H9 (cell line): Measurements from ENCODE around the gene COG3. TPM values are rescaled to one million over a fixed set of nuclear protein-coding genes. Genes with fewer than 3 reads are reported as not detected.

ENCODE experiments used
- DNase-seq: peaks from one replicate; pipeline ENCODE4 v3.0.0-alpha.2; 2017
- H2AFZ ChIP-seq: one replicate; pipeline ENCODE4 v1.6.1; 2013; ENCODE audit warnings: mild to moderate bottlenecking, low read length, control low read depth, moderate library complexity
- H2AK5ac ChIP-seq: 2 replicates; pipeline ENCODE4 v1.6.1; 2013; ENCODE audit warnings: low read length, control low read depth, mixed read lengths; ENCODE audit not compliant: insufficient read length
- H2BK120ac ChIP-seq: one replicate; pipeline ENCODE4 v1.6.1; 2013; ENCODE audit warnings: low read depth, mild to moderate bottlenecking, low read length, control low read depth, inconsistent platforms; ENCODE audit not compliant: poor library complexity, severe bottlenecking
- H2BK12ac ChIP-seq: 2 replicates; pipeline ENCODE4 v1.6.1; 2013; ENCODE audit warnings: low read length, control low read depth, mixed read lengths, low read depth; ENCODE audit not compliant: insufficient read length
- H2BK15ac ChIP-seq: 2 replicates; pipeline ENCODE4 v1.6.1; 2013; ENCODE audit warnings: low read depth, low read length, control low read depth
- H2BK20ac ChIP-seq: one replicate; pipeline ENCODE4 v1.6.1; 2013; ENCODE audit warnings: low read depth, mild to moderate bottlenecking, low read length, control low read depth, inconsistent platforms; ENCODE audit not compliant: poor library complexity, severe bottlenecking
- H2BK5ac ChIP-seq: 2 replicates; pipeline ENCODE4 v1.6.1; 2013; ENCODE audit warnings: low read length, control low read depth, mixed read lengths; ENCODE audit not compliant: insufficient read length
- H3K14ac ChIP-seq: 2 replicates; pipeline ENCODE4 v1.6.1; 2013; ENCODE audit warnings: low read length, control low read depth; ENCODE audit not compliant: insufficient read depth
- H3K18ac ChIP-seq: 2 replicates; pipeline ENCODE4 v1.6.1; 2013; ENCODE audit warnings: low read depth, mild to moderate bottlenecking, mixed read lengths, low read length, control low read depth; ENCODE audit not compliant: insufficient read length
- H3K23ac ChIP-seq: 2 replicates; pipeline ENCODE4 v1.6.1; 2013; ENCODE audit warnings: low read length, control low read depth, mixed read lengths, low read depth; ENCODE audit not compliant: insufficient read length
- H3K23me2 ChIP-seq: 2 replicates; pipeline ENCODE4 v1.6.1; 2013; ENCODE audit warnings: low read depth, mild to moderate bottlenecking, mixed read lengths, low read length, control low read depth; ENCODE audit not compliant: insufficient read length, poor library complexity, severe bottlenecking
- H3K27ac ChIP-seq: 2 replicates; pipeline ENCODE4 v1.5.1; 2013; ENCODE audit warnings: low read length, control low read depth, mixed read lengths, low read depth; ENCODE audit not compliant: insufficient read length
- H3K27me3 ChIP-seq: 2 replicates; pipeline ENCODE4 v1.6.1; 2013; ENCODE audit warnings: low read length, control low read depth, inconsistent platforms; ENCODE audit not compliant: insufficient read depth
- H3K4ac ChIP-seq: 2 replicates; pipeline ENCODE4 v1.6.1; 2013; ENCODE audit warnings: low read depth, mild to moderate bottlenecking, control low read depth, inconsistent platforms, low read length, moderate library complexity
- H3K4me1 ChIP-seq: 2 replicates; pipeline ENCODE4 v1.6.1; 2013; ENCODE audit warnings: low read length, control low read depth, inconsistent platforms; ENCODE audit not compliant: insufficient read depth
- H3K4me2 ChIP-seq: 2 replicates; pipeline ENCODE4 v1.6.1; 2013; ENCODE audit warnings: low read length, control low read depth, mixed read lengths; ENCODE audit not compliant: insufficient read length, insufficient read depth
- H3K56ac ChIP-seq: 2 replicates; pipeline ENCODE4 v1.6.1; 2013; ENCODE audit warnings: low read depth, mild to moderate bottlenecking, mixed read lengths, low read length, control low read depth; ENCODE audit not compliant: insufficient read length
- H3K79me1 ChIP-seq: 2 replicates; pipeline ENCODE4 v1.6.1; 2013; ENCODE audit warnings: low read depth, mild to moderate bottlenecking, moderate library complexity, low read length, control low read depth, inconsistent platforms; ENCODE audit not compliant: insufficient read depth, poor library complexity, severe bottlenecking
- H3K79me2 ChIP-seq: 2 replicates; pipeline ENCODE4 v1.6.1; 2013; ENCODE audit warnings: low read length, control low read depth, inconsistent platforms; ENCODE audit not compliant: insufficient read depth
- H3K9ac ChIP-seq: 2 replicates; pipeline ENCODE4 v1.6.1; 2013; ENCODE audit warnings: low read length, control low read depth, mixed read lengths; ENCODE audit not compliant: insufficient read length; ENCODE audit errors: extremely low read depth
- H3K9me3 ChIP-seq: one replicate; pipeline ENCODE4 v1.6.1; 2013; ENCODE audit warnings: low read depth, low read length, inconsistent platforms; ENCODE audit not compliant: control insufficient read depth
- H3T11ph ChIP-seq: one replicate; pipeline ENCODE4 v1.6.1; 2013; ENCODE audit warnings: mild to moderate bottlenecking, low read length, control low read depth, inconsistent platforms
- H4K20me1 ChIP-seq: one replicate; pipeline ENCODE4 v1.6.1; 2013; ENCODE audit not compliant: control insufficient read depth, insufficient read length, insufficient read depth
- H4K5ac ChIP-seq: 2 replicates; pipeline ENCODE4 v1.6.1; 2013; ENCODE audit warnings: low read depth, mild to moderate bottlenecking, mixed read lengths, low read length, control low read depth; ENCODE audit not compliant: insufficient read length
- H4K8ac ChIP-seq: replicated peaks from 2 replicates; pipeline ENCODE4 v1.6.1; 2013; ENCODE audit warnings: low read length, control low read depth, mixed read lengths, low read depth; ENCODE audit not compliant: insufficient read length
- H4K91ac ChIP-seq: 2 replicates; pipeline ENCODE4 v1.6.1; 2013; ENCODE audit warnings: low read depth, mild to moderate bottlenecking, moderate library complexity, mixed read lengths, low read length, control low read depth; ENCODE audit not compliant: insufficient read length
- H3K27ac Mint-ChIP-seq, 3 experiments: 2 replicates in 2 of 3; 3 replicates in 1 of 3; pipeline ENCODE4 v1.8.0; 2020 to 2021; ENCODE audit warnings: mixed read lengths in 3 of 3, mild to moderate bottlenecking in 1 of 3, moderate library complexity in 1 of 3
- H3K27me3 Mint-ChIP-seq: 2 replicates; pipeline ENCODE4 v1.8.0; 2021; ENCODE audit warnings: low read depth, mild to moderate bottlenecking, moderate library complexity, mixed read lengths
- H3K36me3 Mint-ChIP-seq, 3 experiments: 2 replicates in 2 of 3; 3 replicates in 1 of 3; pipeline ENCODE4 v1.8.0; 2020 to 2021; ENCODE audit warnings: low read depth in 3 of 3, mixed read lengths in 3 of 3; ENCODE audit not compliant: insufficient read depth in 1 of 3
- H3K4me1 Mint-ChIP-seq, 2 experiments: 2 replicates each; pipeline ENCODE4 v1.8.0; 2020; ENCODE audit warnings: mixed read lengths in 2 of 2
- H3K4me3 Mint-ChIP-seq, 2 experiments: 2 replicates in 1 of 2; 3 replicates in 1 of 2; pipeline ENCODE4 v1.8.0; 2020 to 2021; ENCODE audit warnings: mild to moderate bottlenecking in 2 of 2, mixed read lengths in 2 of 2, moderate library complexity in 1 of 2
- H3K9me3 Mint-ChIP-seq, 2 experiments: 2 replicates in 1 of 2; 3 replicates in 1 of 2; pipeline ENCODE4 v1.8.0; 2020; ENCODE audit warnings: mild to moderate bottlenecking in 2 of 2, mixed read lengths in 2 of 2, moderate library complexity in 1 of 2
- CTCF ChIP-seq: fragments of 200-600 bp; sonication (generic); conservative IDR thresholded peaks from 3 replicates; pipeline ENCODE4 v1.8.0; 2021; ENCODE audit warnings: antibody characterized with exemption, mild to moderate bottlenecking
- WGBS: extraction: QIAGEN DNeasy Blood & Tissue Kit; methylation state at CpG from one replicate; pipeline ENCODE4 v1.1.7; 2013; ENCODE audit warnings: missing lambda C conversion rate, low lambda C conversion rate, mixed read lengths; ENCODE audit not compliant: insufficient read length; ENCODE audit errors: extremely low coverage; 5-methylcytosine and 5-hydroxymethylcytosine counted together
- total RNA-seq: library from RNA; stranded (reverse); gene quantifications from 2 replicates; pipeline ENCODE4 v1.2.1, GENCODE V29; 2021

Gene COG3
- total RNA-seq, 1 experiment from 2014 or later, result 16.5 TPM

- Histone ChIP-seq H3K23me2 (no peaks in the 10 kb centered on the region), H4K91ac (no peak overlapping the region), H3K4me2 (no peak overlapping the region), H3K4ac (no peak overlapping the region), H2AK5ac (no peak overlapping the region), H3T11ph (no peak overlapping the region), H2BK15ac (no peak overlapping the region), H3K56ac (no peak overlapping the region), H3K27me3 (no peaks in the 10 kb centered on the region), H3K79me1 (no peaks in the 10 kb centered on the region), H3K23ac (no peak overlapping the region), H3K27ac (no peak overlapping the region), H4K8ac (no peak overlapping the region), H2BK120ac (no peak overlapping the region), H2BK20ac (no peak overlapping the region), H2AFZ (no peak overlapping the region), H2BK5ac (no peak overlapping the region), H3K14ac (no peak overlapping the region), H3K18ac (no peak overlapping the region), H3K4me1 (peaks cover 2% of the 10 kb centered on the region; the same call in 1 of the 2 replicates), H4K20me1 (no peaks in the 10 kb centered on the region), H3K79me2 (no peaks in the 10 kb centered on the region), H3K9me3 (no peaks in the 10 kb centered on the region), H4K5ac (no peak overlapping the region), H2BK12ac (no peak overlapping the region), H3K9ac (no peak overlapping the region)
- no peak overlapping the region for H3K27ac Mint-ChIP-seq
- WGBS, result no CpG with 5 or more reads among the region's 8 CpGs
- no peaks in the 10 kb centered on the region; the same call in 1 of the 2 replicates for H3K27me3 Mint-ChIP-seq
- no peak overlapping the region for H3K4me3 Mint-ChIP-seq
- H3K4me1 Mint-ChIP-seq, result peaks cover 0 to 5% of the 10 kb centered on the region in 2 experiments; a peak in 2 of 4 replicates
- no peaks in the 10 kb centered on the region for H3K9me3 Mint-ChIP-seq
- H3K36me3 Mint-ChIP-seq, result no peaks in the 10 kb centered on the region
- TF ChIP-seq CTCF, result no peak
- no peak for DNase-seq
Measured at GRCh38 chr13:45434556-45435371, 30.0 kb upstream of the COG3 start.
